ENCODE data around the gene NPR3.

Gene NPR3

DNA sequence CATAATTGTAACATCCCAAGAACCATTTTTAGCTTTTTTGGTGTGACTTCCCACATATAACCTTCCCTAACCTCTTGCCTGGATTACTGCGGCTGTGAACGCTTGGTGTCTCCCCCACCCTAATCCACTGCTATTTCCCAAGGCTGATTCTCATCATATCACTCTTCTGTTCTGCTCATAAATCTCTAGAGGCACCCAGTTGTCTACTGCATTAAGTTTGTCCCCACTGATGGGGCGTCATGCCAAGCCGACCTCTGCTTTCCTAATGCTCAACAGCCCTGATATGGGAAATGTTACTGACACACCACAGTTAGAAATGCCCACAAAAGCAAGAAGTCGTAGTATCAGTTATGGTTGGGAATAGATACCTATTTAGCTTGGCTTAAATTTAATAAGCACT is 24.4 kb downstream of the NPR3 start:
- no peak overlapping the region for H3K4me3 ChIP-seq (ENCODE audit: low read length)
- TF ChIP-seq, protein P1, sequence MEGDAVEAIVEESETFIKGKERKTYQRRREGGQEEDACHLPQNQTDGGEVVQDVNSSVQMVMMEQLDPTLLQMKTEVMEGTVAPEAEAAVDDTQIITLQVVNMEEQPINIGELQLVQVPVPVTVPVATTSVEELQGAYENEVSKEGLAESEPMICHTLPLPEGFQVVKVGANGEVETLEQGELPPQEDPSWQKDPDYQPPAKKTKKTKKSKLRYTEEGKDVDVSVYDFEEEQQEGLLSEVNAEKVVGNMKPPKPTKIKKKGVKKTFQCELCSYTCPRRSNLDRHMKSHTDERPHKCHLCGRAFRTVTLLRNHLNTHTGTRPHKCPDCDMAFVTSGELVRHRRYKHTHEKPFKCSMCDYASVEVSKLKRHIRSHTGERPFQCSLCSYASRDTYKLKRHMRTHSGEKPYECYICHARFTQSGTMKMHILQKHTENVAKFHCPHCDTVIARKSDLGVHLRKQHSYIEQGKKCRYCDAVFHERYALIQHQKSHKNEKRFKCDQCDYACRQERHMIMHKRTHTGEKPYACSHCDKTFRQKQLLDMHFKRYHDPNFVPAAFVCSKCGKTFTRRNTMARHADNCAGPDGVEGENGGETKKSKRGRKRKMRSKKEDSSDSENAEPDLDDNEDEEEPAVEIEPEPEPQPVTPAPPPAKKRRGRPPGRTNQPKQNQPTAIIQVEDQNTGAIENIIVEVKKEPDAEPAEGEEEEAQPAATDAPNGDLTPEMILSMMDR (conservative IDR thresholded peaks at IDR 0.05; ENCODE audit: low read length) = no peak
- DNase-seq (ENCODE audit: low read depth) = no peak

- TF ChIP-seq, protein P1 (conservative IDR thresholded peaks at IDR 0.05; ENCODE audit: low read length) = no peak
- no peak for DNase-seq (ENCODE audit: low read depth)
- H3K4me3 ChIP-seq (ENCODE audit: low read length) = no peak overlapping the region
Measured at GRCh38 chr5:32736842-32737241, 25.7 kb downstream of the NPR3 start.

DNA sequence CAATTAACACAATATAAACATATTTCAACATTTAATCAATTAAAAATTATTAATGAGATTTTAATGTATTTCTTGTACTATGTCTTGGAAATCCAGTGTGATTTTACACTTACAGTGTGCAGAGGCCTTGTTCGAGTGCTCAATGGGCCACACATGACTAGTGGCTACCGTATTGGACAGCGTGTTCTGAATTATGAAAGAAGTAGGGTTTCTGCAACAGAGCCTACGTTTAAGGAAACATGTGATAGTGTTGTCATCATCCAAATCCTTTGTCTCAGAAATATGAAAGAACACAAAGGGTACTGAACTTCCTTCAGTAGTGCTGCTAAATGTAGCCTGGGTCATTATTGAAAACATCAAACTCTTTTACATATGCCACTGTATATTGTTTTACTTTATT is 29.5 kb downstream of the NPR3 start:
- no peak for DNase-seq (ENCODE audit: low read depth)
- TF ChIP-seq, protein P1 (conservative IDR thresholded peaks at IDR 0.05; ENCODE audit: low read length) = no peak
- H3K4me3 ChIP-seq (ENCODE audit: low read length) = no peak overlapping the region

DNA sequence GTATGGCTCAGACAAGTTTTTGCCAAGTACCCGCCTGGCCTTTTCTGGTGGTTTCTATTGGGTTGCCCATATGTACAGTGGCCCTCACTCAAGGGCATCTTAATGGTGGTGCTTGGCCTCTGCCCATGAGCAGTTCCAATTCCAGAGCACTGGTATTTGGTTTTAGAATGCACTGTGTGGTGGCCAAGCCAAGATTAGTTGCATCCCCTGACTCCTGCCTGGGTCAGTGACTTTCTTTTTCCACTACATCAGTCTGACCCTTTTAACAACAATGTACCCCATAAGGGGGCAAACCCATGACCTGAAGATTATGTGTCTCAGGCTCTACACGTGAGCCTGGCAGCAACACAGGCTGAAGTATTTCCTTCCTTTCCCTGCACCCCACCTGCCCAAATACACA is 34.2 kb downstream of the NPR3 start:
- DNase-seq (ENCODE audit: low read depth) = no peak
- no peak overlapping the region for H3K4me3 ChIP-seq (ENCODE audit: low read length)
- TF ChIP-seq, protein P1 (conservative IDR thresholded peaks at IDR 0.05; ENCODE audit: low read length) = no peak

- no peak overlapping the region for H3K4me3 ChIP-seq (ENCODE audit: low read length)
- TF ChIP-seq, protein P1 (conservative IDR thresholded peaks at IDR 0.05; ENCODE audit: low read length) = no peak
- no peak for DNase-seq (ENCODE audit: low read depth)
Measured at GRCh38 chr5:32752411-32752810, 41.3 kb downstream of the NPR3 start.

GRCh38 chr5:32753051-32753450 is 41.9 kb downstream of the NPR3 start:
- DNase-seq (ENCODE audit: low read depth) = peak; percentile 86
- H3K4me3 ChIP-seq (ENCODE audit: low read length) = no peak overlapping the region
- TF ChIP-seq, protein P1 (conservative IDR thresholded peaks at IDR 0.05; ENCODE audit: low read length) = no peak

- no peak overlapping the region for H3K4me3 ChIP-seq (ENCODE audit: low read length)
- TF ChIP-seq, protein P1 (conservative IDR thresholded peaks at IDR 0.05; ENCODE audit: low read length) = peak; percentile 29
- DNase-seq (ENCODE audit: low read depth) = peak; percentile 53
Measured at GRCh38 chr5:32753765-32754164, 42.6 kb downstream of the NPR3 start.

Data from AG10803 (cell line).